Measurements from ENCODE around the gene TTLL6.

TTLL6 gene

GRCh38 chr17:48759288-48759687 is 57.7 kb downstream of the TTLL6 start:
- no peak for DNase-seq

GRCh38 chr17:48757524-48757961 is 59.5 kb downstream of the TTLL6 start:
- no peak for DNase-seq

GRCh38 chr17:48756830-48757251 is 60.2 kb downstream of the TTLL6 start:
- no peak for DNase-seq

- DNase-seq = no peak
These were observed 61.7 kb downstream of the TTLL6 start for GRCh38 chr17:48755356-48755755.

GRCh38 chr17:48754500-48755261 is 62.3 kb downstream of the TTLL6 start:
- no peak for DNase-seq

GRCh38 chr17:48753794-48754499 is 63.1 kb downstream of the TTLL6 start:
- no peak for DNase-seq

GRCh38 chr17:48752399-48753288 is 64.4 kb downstream of the TTLL6 start:
- DNase-seq = no peak

GRCh38 chr17:48751733-48752398 is 65.2 kb downstream of the TTLL6 start:
- no peak for DNase-seq

- no peak for DNase-seq
These were observed 65.9 kb downstream of the TTLL6 start for GRCh38 chr17:48751172-48751571.

- no peak for DNase-seq
These were observed 67.1 kb downstream of the TTLL6 start for GRCh38 chr17:48749621-48750553.

- no peak for DNase-seq
These were observed 68.1 kb downstream of the TTLL6 start for GRCh38 chr17:48748718-48749566.

- no peak for DNase-seq
These were observed 69.3 kb downstream of the TTLL6 start for GRCh38 chr17:48747445-48748363.

- DNase-seq = no peak
These were observed 70.0 kb downstream of the TTLL6 start for GRCh38 chr17:48746916-48747444.

- DNase-seq = no peak
These were observed 71.4 kb downstream of the TTLL6 start for GRCh38 chr17:48745381-48746275.

- no peak for DNase-seq
These were observed 76.5 kb downstream of the TTLL6 start for GRCh38 chr17:48740537-48740936.

GRCh38 chr17:48738803-48739526 is 78.1 kb downstream of the TTLL6 start:
- DNase-seq = no peak

GRCh38 chr17:48738424-48738802 is 78.6 kb downstream of the TTLL6 start:
- DNase-seq = no peak

Data from fibroblast of skin of back (primary cell).